Endodermal cell (in vitro differentiated cells): ENCODE results near the gene OR10AD1. TPM values are rescaled to one million over a fixed set of nuclear protein-coding genes. Genes with fewer than 3 reads are reported as not detected.

ENCODE experiments used
- DNase-seq: peaks from one replicate; pipeline ENCODE4 v3.0.0-alpha.2; 2017
- H3K27ac ChIP-seq: 2 replicates; pipeline ENCODE4 v1.5.1; 2013; ENCODE audit warnings: mild to moderate bottlenecking, low read depth, low read length, moderate library complexity
- H3K27me3 ChIP-seq: 2 replicates; pipeline ENCODE4 v1.6.1; 2013; ENCODE audit warnings: mild to moderate bottlenecking, low read length, moderate library complexity; ENCODE audit not compliant: insufficient read depth, control insufficient read depth, poor library complexity, severe bottlenecking
- H3K36me3 ChIP-seq: 2 replicates; pipeline ENCODE4 v1.7.0; 2013; ENCODE audit warnings: mild to moderate bottlenecking, low read length, moderate library complexity; ENCODE audit not compliant: control insufficient read depth, insufficient read depth
- H3K4me1 ChIP-seq: one replicate; pipeline ENCODE4 v1.7.0; 2013; ENCODE audit warnings: low read length; ENCODE audit not compliant: control insufficient read depth, insufficient read depth
- H3K4me3 ChIP-seq: 2 replicates; pipeline ENCODE4 v1.5.1; 2013; ENCODE audit warnings: mild to moderate bottlenecking, low read length, moderate library complexity
- H3K9ac ChIP-seq: 2 replicates; pipeline ENCODE4 v1.6.1; 2013; ENCODE audit warnings: mild to moderate bottlenecking, low read length, moderate library complexity; ENCODE audit not compliant: poor library complexity, severe bottlenecking; ENCODE audit errors: extremely low read depth
- H3K9me3 ChIP-seq: 2 replicates; pipeline ENCODE4 v1.6.1; 2013; ENCODE audit warnings: mild to moderate bottlenecking, low read length, moderate library complexity; ENCODE audit not compliant: control insufficient read depth
- H3K27ac Mint-ChIP-seq: 2 replicates; pipeline ENCODE4 v1.8.0; 2020; ENCODE audit warnings: mixed read lengths
- H3K27me3 Mint-ChIP-seq: 2 replicates; pipeline ENCODE4 v1.8.0; 2021; ENCODE audit warnings: mild to moderate bottlenecking, mixed read lengths; ENCODE audit not compliant: insufficient read depth
- H3K36me3 Mint-ChIP-seq: 2 replicates; pipeline ENCODE4 v1.8.0; 2020; ENCODE audit warnings: low read depth, mixed read lengths
- H3K4me1 Mint-ChIP-seq: 2 replicates; pipeline ENCODE4 v1.8.0; 2020; ENCODE audit warnings: mixed read lengths
- H3K4me3 Mint-ChIP-seq: 2 replicates; pipeline ENCODE4 v1.8.0; 2020; ENCODE audit warnings: mild to moderate bottlenecking, moderate library complexity, mixed read lengths
- H3K9me3 Mint-ChIP-seq: 2 replicates; pipeline ENCODE4 v1.8.0; 2020; ENCODE audit warnings: mild to moderate bottlenecking, mixed read lengths
- CTCF ChIP-seq: fragments of 200-600 bp; sonication (generic); conservative IDR thresholded peaks from 2 replicates; pipeline ENCODE4 v1.5.0; 2021; ENCODE audit warnings: antibody characterized with exemption, mild to moderate bottlenecking
- WGBS, 2 experiments: methylation state at CpG; one replicate each; pipeline versions ENCODE4 v1.1.5 to v1.1.7; 2013; ENCODE audit warnings: missing lambda C conversion rate in 2 of 2, mixed read lengths in 1 of 2; ENCODE audit not compliant: insufficient coverage in 1 of 2, insufficient read length in 1 of 2; 5-methylcytosine and 5-hydroxymethylcytosine counted together
- total RNA-seq, 2 donors: library from RNA; stranded (reverse); fragmentation: NEBNext Ultra II Directional in 1 of 2; extraction: Animal tissue kit (Norgen Biotek cat#: 25700) in 1 of 2; gene quantifications; 2 replicates in 1 of 2; 3 replicates in 1 of 2; pipeline ENCODE4 v1.2.1, GENCODE V29; 2021

Gene OR10AD1
- total RNA-seq, 2 donors from 2014 or later = not detected

- TF ChIP-seq CTCF = no peak
- Mint-ChIP-seq H3K27ac (peak overlapping the region; percentile 94), H3K9me3 (peaks cover 5% of the 10 kb centered on the region), H3K4me1 (peaks cover 16% of the 10 kb centered on the region), H3K27me3 (peaks cover 88% of the 10 kb centered on the region), H3K4me3 (peak overlapping the region; percentile 77), H3K36me3 (no peaks in the 10 kb centered on the region)
- peak; percentile 100 for DNase-seq
- Histone ChIP-seq H3K9me3 (no peaks in the 10 kb centered on the region), H3K36me3 (no peaks in the 10 kb centered on the region), H3K27ac (peak overlapping the region; percentile 69), H3K9ac (peak overlapping the region; percentile 92), H3K4me1 (no peaks in the 10 kb centered on the region), H3K27me3 (peaks cover 68% of the 10 kb centered on the region), H3K4me3 (peak overlapping the region; percentile 92)
- WGBS, 2 experiments = 1 to 6% methylated on average over 28 to 39 of the region's 39 CpGs
These were observed 5.0 kb downstream of the OR10AD1 start for GRCh38 chr12:48197971-48198671.

- Mint-ChIP-seq H3K4me1 (peaks cover 16% of the 10 kb centered on the region), H3K27me3 (peaks cover 88% of the 10 kb centered on the region), H3K36me3 (no peaks in the 10 kb centered on the region), H3K4me3 (peak overlapping the region; percentile 77), H3K27ac (peak overlapping the region; percentile 94), H3K9me3 (peaks cover 5% of the 10 kb centered on the region)
- no peaks in the 10 kb centered on the region for H3K9me3 ChIP-seq
- WGBS, 2 experiments = 1 to 14% methylated on average over 1 to 10 of the region's 10 CpGs
- peak overlapping the region; percentile 51 for H3K27ac ChIP-seq
- H3K4me3 ChIP-seq = peak overlapping the region; percentile 92
- no peaks in the 10 kb centered on the region for H3K36me3 ChIP-seq
- H3K27me3 ChIP-seq = peaks cover 68% of the 10 kb centered on the region
- peak; percentile 56 for TF ChIP-seq CTCF
- DNase-seq = no peak
- H3K4me1 ChIP-seq = no peaks in the 10 kb centered on the region
- H3K9ac ChIP-seq = no peak overlapping the region
These were observed 5.5 kb downstream of the OR10AD1 start for GRCh38 chr12:48197549-48197970.

GRCh38 chr12:48194799-48195201, 8.3 kb downstream of the OR10AD1 start:
- TF ChIP-seq CTCF = no peak
- Histone ChIP-seq H3K4me1 (no peaks in the 10 kb centered on the region), H3K36me3 (no peaks in the 10 kb centered on the region), H3K9me3 (no peaks in the 10 kb centered on the region), H3K27ac (no peak overlapping the region), H3K4me3 (no peak overlapping the region), H3K27me3 (peaks cover 72% of the 10 kb centered on the region), H3K9ac (no peak overlapping the region)
- Mint-ChIP-seq H3K4me3 (no peak overlapping the region), H3K27me3 (peaks cover 86% of the 10 kb centered on the region), H3K4me1 (peaks cover 11% of the 10 kb centered on the region), H3K9me3 (peaks cover 2% of the 10 kb centered on the region), H3K36me3 (no peaks in the 10 kb centered on the region), H3K27ac (no peak overlapping the region)
- no peak for DNase-seq
- WGBS, 2 experiments = 60 to 74% methylated on average over 1 of the region's 1 CpG
